IMR-90 (cell line): Measurements from ENCODE around the gene FGFRL1. TPM values are rescaled to one million over a fixed set of nuclear protein-coding genes. Genes with fewer than 3 reads are reported as not detected.

Experiments
- ATAC-seq: fragments of 200-7000 bp; cut with Tn5 transposase; 2 replicates; pipeline ENCODE4 v1.9.1; 2020; ENCODE audit warnings: low read depth, mild to moderate bottlenecking, moderate library complexity
- BruUV-seq: library from RNA; stranded (reverse); fragments of 400-500 nt; replicated peaks from 2 replicates; lab custom pipeline; 2021; lab: Mats Ljungman, UMichigan
- CTCF ChIA-PET: fragments of 300-600 bp; formaldehyde crosslinking; extraction: SDS; loops from one replicate; lab custom pipeline; 2021; ENCODE audit warnings: antibody characterized with exemption; lab: Yijun Ruan, JAX
- POLR2A ChIA-PET: fragments of 300-600 bp; sonication (Branson Sonifier 250); formaldehyde crosslinking; loops from one replicate; lab custom pipeline; 2022; ENCODE audit warnings: antibody characterized with exemption; ENCODE audit not compliant: unreplicated experiment; lab: Charles Lee
- DNase-seq: peaks from one replicate; pipeline ENCODE4 v3.0.0; 2013
- H2AFZ ChIP-seq: replicated peaks from 2 replicates; pipeline ENCODE3; 2013; ENCODE audit warnings: low read length, mild to moderate bottlenecking; ENCODE audit not compliant: poor library complexity
- H2AK5ac ChIP-seq: 2 replicates; pipeline ENCODE4 v1.6.1; 2013; ENCODE audit warnings: low read depth, low read length, inconsistent platforms
- H2AK9ac ChIP-seq: replicated peaks from 2 replicates; pipeline ENCODE3; 2013; ENCODE audit warnings: mild to moderate bottlenecking, low read depth, low read length, moderate library complexity; ENCODE audit not compliant: poor library complexity
- H2BK120ac ChIP-seq: 2 replicates; pipeline ENCODE4 v1.6.1; 2013; ENCODE audit warnings: low read depth, low read length, inconsistent platforms
- H2BK15ac ChIP-seq: 3 replicates; pipeline ENCODE4 v1.6.1; 2013; ENCODE audit warnings: low read depth, low read length, inconsistent platforms
- H2BK20ac ChIP-seq: 2 replicates; pipeline ENCODE4 v1.6.1; 2013; ENCODE audit warnings: low read depth, mild to moderate bottlenecking, inconsistent platforms, low read length, moderate library complexity
- H2BK5ac ChIP-seq: 2 replicates; pipeline ENCODE4 v1.6.1; 2013; ENCODE audit warnings: mild to moderate bottlenecking, low read depth, low read length, inconsistent platforms; ENCODE audit not compliant: poor library complexity, severe bottlenecking
- H3K14ac ChIP-seq: replicated peaks from 2 replicates; pipeline ENCODE4 v1.6.1; 2013; ENCODE audit warnings: low read depth, low read length, inconsistent platforms
- H3K18ac ChIP-seq: 2 replicates; pipeline ENCODE4 v1.6.1; 2013; ENCODE audit warnings: low read depth, low read length, control low read depth
- H3K23ac ChIP-seq: 2 replicates; pipeline ENCODE4 v1.6.1; 2013; ENCODE audit warnings: low read depth, low read length, inconsistent platforms
- H3K27ac ChIP-seq: 2 replicates; pipeline ENCODE4 v1.5.1; 2013; ENCODE audit warnings: mild to moderate bottlenecking, control low read depth, low read length; ENCODE audit not compliant: insufficient read depth
- H3K27me3 ChIP-seq: 2 replicates; pipeline ENCODE4 v1.6.1; 2013; ENCODE audit warnings: low read length; ENCODE audit not compliant: control insufficient read depth, insufficient read depth
- H3K36me3 ChIP-seq: 2 replicates; pipeline ENCODE4 v1.6.1; 2013; ENCODE audit warnings: low read length, mixed read lengths; ENCODE audit not compliant: control insufficient read depth, insufficient read depth
- H3K4ac ChIP-seq: 2 replicates; pipeline ENCODE4 v1.6.1; 2013; ENCODE audit warnings: low read depth, low read length, inconsistent platforms
- H3K4me1 ChIP-seq: 2 replicates; pipeline ENCODE4 v1.6.1; 2013; ENCODE audit warnings: low read length, mixed read lengths; ENCODE audit not compliant: control insufficient read depth, insufficient read depth
- H3K4me2 ChIP-seq: 2 replicates; pipeline ENCODE4 v1.6.1; 2013; ENCODE audit warnings: low read depth, mild to moderate bottlenecking, control low read depth, low read length, moderate library complexity
- H3K4me3 ChIP-seq: 2 replicates; pipeline ENCODE4 v1.5.1; 2013; ENCODE audit warnings: low read depth, mild to moderate bottlenecking, control low read depth, low read length, moderate library complexity; ENCODE audit not compliant: insufficient read depth
- H3K56ac ChIP-seq: 2 replicates; pipeline ENCODE4 v1.6.1; 2013; ENCODE audit warnings: low read length, inconsistent platforms; ENCODE audit not compliant: insufficient read depth; ENCODE audit errors: extremely low read depth
- H3K79me1 ChIP-seq, 2 experiments: 2 replicates each; pipeline ENCODE4 v1.6.1; 2013; ENCODE audit warnings: low read length in 2 of 2, inconsistent platforms in 1 of 2, low read depth in 1 of 2
- H3K9ac ChIP-seq: 2 replicates; pipeline ENCODE4 v1.6.1; 2013; ENCODE audit warnings: low read depth, low read length, control low read depth
- H3K9me1 ChIP-seq: 2 replicates; pipeline ENCODE4 v1.6.1; 2013; ENCODE audit warnings: low read length, inconsistent platforms; ENCODE audit not compliant: insufficient read depth
- H3K9me3 ChIP-seq: 2 replicates; pipeline ENCODE4 v1.6.1; 2013; ENCODE audit warnings: low read length; ENCODE audit not compliant: control insufficient read depth, insufficient read depth
- H4K20me1 ChIP-seq: 2 replicates; pipeline ENCODE4 v1.6.1; 2013; ENCODE audit warnings: low read length, inconsistent platforms; ENCODE audit not compliant: insufficient read depth
- H4K5ac ChIP-seq: 2 replicates; pipeline ENCODE4 v1.6.1; 2013; ENCODE audit warnings: mild to moderate bottlenecking, low read depth, low read length, control low read depth
- H4K8ac ChIP-seq, 2 experiments: 2 replicates each; pipeline ENCODE4 v1.6.1; 2013; ENCODE audit warnings: low read depth in 2 of 2, low read length in 2 of 2, control low read depth in 1 of 2, inconsistent platforms in 1 of 2
- H4K91ac ChIP-seq: 2 replicates; pipeline ENCODE4 v1.6.1; 2013; ENCODE audit warnings: low read depth, low read length, inconsistent platforms; ENCODE audit not compliant: insufficient read depth
- BHLHE40 ChIP-seq: fragments of 150-350 bp; IDR thresholded peaks from 2 replicates; pipeline ENCODE4 v1.6.1; 2016; ENCODE audit warnings: mild to moderate bottlenecking, low read depth, low read length
- CEBPB ChIP-seq: IDR thresholded peaks from 2 replicates; pipeline ENCODE4 v1.6.1; 2012; ENCODE audit warnings: low read depth, low read length, improper control_type of control experiment
- CHD1 ChIP-seq: IDR thresholded peaks from 2 replicates; pipeline ENCODE4 v1.6.1; 2012; ENCODE audit warnings: low read depth, low read length, improper control_type of control experiment
- CTCF ChIP-seq: conservative IDR thresholded peaks from 2 replicates; pipeline ENCODE4 v1.5.1; 2012; ENCODE audit warnings: mild to moderate bottlenecking, low read depth, low read length, improper control_type of control experiment
- ELK1 ChIP-seq: fragments of 150-350 bp; IDR thresholded peaks from 2 replicates; pipeline ENCODE4 v1.6.1; 2016; ENCODE audit warnings: low read depth, mild to moderate bottlenecking, low read length, moderate library complexity, borderline replicate concordance
- FOS ChIP-seq: fragments of 150-350 bp; IDR thresholded peaks from 2 replicates; pipeline ENCODE4 v1.6.1; 2016; ENCODE audit warnings: low read depth, low read length
- MAFK ChIP-seq: IDR thresholded peaks from 2 replicates; pipeline ENCODE4 v1.6.1; 2012; ENCODE audit warnings: low read depth, low read length, improper control_type of control experiment
- MAZ ChIP-seq: IDR thresholded peaks from 2 replicates; pipeline ENCODE4 v1.6.1; 2012; ENCODE audit warnings: low read depth, mild to moderate bottlenecking, low read length, improper control_type of control experiment, moderate library complexity, borderline replicate concordance
- MXI1 ChIP-seq: IDR thresholded peaks from 2 replicates; pipeline ENCODE4 v1.6.1; 2012; ENCODE audit warnings: low read depth, mild to moderate bottlenecking, low read length, moderate library complexity, borderline replicate concordance
- NFE2L2 ChIP-seq: fragments of 150-350 bp; IDR thresholded peaks from 2 replicates; pipeline ENCODE4 v1.6.1; 2016; ENCODE audit warnings: low read depth, mild to moderate bottlenecking, low read length
- POLR2A ChIP-seq: IDR thresholded peaks from 2 replicates; pipeline ENCODE4 v1.6.1; 2012; ENCODE audit warnings: mild to moderate bottlenecking, low read depth, low read length
- RAD21 ChIP-seq: IDR thresholded peaks from 2 replicates; pipeline ENCODE4 v1.6.1; 2012; ENCODE audit warnings: low read length, improper control_type of control experiment
- RCOR1 ChIP-seq: IDR thresholded peaks from 2 replicates; pipeline ENCODE4 v1.6.1; 2012; ENCODE audit warnings: mild to moderate bottlenecking, low read length, improper control_type of control experiment; ENCODE audit not compliant: insufficient replicate concordance
- RFX5 ChIP-seq: IDR thresholded peaks from 2 replicates; pipeline ENCODE4 v1.8.0; 2012; ENCODE audit warnings: low read depth, mild to moderate bottlenecking, low read length, moderate library complexity
- SMC3 ChIP-seq: fragments of 150-350 bp; IDR thresholded peaks from 2 replicates; pipeline ENCODE4 v1.6.1; 2016; ENCODE audit warnings: low read depth, mild to moderate bottlenecking, antibody characterized with exemption, low read length, moderate library complexity
- USF2 ChIP-seq: fragments of 150-350 bp; IDR thresholded peaks from 2 replicates; pipeline ENCODE4 v1.6.1; 2017; ENCODE audit warnings: mild to moderate bottlenecking, antibody characterized with exemption, low read length, low read depth
- WGBS, 2 experiments: methylation state at CpG; one replicate each; pipeline versions ENCODE4 v1.1.5 to v1.1.7; 2013; ENCODE audit warnings: missing lambda C conversion rate in 2 of 2; ENCODE audit not compliant: insufficient read length in 1 of 2; ENCODE audit errors: extremely low coverage in 2 of 2; 5-methylcytosine and 5-hydroxymethylcytosine counted together
- dilution Hi-C: fragments of 300-500 bp; cut with HindIII; formaldehyde crosslinking; loops from one replicate; pipeline ENCODE4 v1.14.3; 2018; ENCODE audit warnings: low sequenced_read_pairs; ENCODE audit not compliant: unreplicated experiment
- in situ Hi-C: fragments of 300-500 bp; cut with MboI; formaldehyde crosslinking; loops from 3 replicates; pipeline ENCODE4 v1.14.3; 2019; ENCODE audit warnings: low sequenced_read_pairs, inconsistent platforms, mixed read lengths
- intact Hi-C: fragments of 100-400 bp; cut with micrococcal nuclease; formaldehyde crosslinking; loops from 2 replicates; pipeline ENCODE4 v1.10.0; 2022
- polyA plus RNA-seq, 3 experiments: library from polyadenylated mRNA; depleted of rRNA; stranded (reverse); fragments of >200 nt; gene quantifications; 2 replicates each; pipeline ENCODE4 v1.2.3, GENCODE V29; 2012; ENCODE audit warnings: low replicate concordance in 1 of 3
- total RNA-seq: library from RNA; depleted of rRNA; stranded (reverse); fragments of >200 nt; gene quantifications from 2 replicates; pipeline ENCODE4 v1.2.3, GENCODE V29; 2012

The FGFRL1 gene
- total and polyA plus RNA-seq, 2 of the 4 experiments (the other 2 are of a cell fraction) = 49.3 to 78.8 TPM

GRCh38 chr4:970854-971520, 40.4 kb upstream of the FGFRL1 start:
- peaks cover 11% of the 10 kb centered on the region; the same call in 1 of the 2 replicates for H3K36me3 ChIP-seq
- no peak overlapping the region for H2AFZ ChIP-seq
- in situ Hi-C loops (no loop called here), intact Hi-C loops (no loop called here), dilution Hi-C loops (no loop called here)
- H3K9me3 ChIP-seq = no peaks in the 10 kb centered on the region
- no peak overlapping the region for H2BK120ac ChIP-seq
- H4K91ac ChIP-seq = no peak overlapping the region
- H3K23ac ChIP-seq = no peak overlapping the region; the same call in 1 of the 2 replicates
- H3K4me2 ChIP-seq = no peak overlapping the region
- H3K9ac ChIP-seq = no peak overlapping the region
- no peak overlapping the region for H3K18ac ChIP-seq
- no peak overlapping the region for H4K5ac ChIP-seq
- H2AK9ac ChIP-seq = no peak overlapping the region
- peaks cover 32% of the 10 kb centered on the region for H4K20me1 ChIP-seq
- H3K79me1 ChIP-seq = peaks cover 13 to 24% of the 10 kb centered on the region in 2 experiments; a peak in 3 of 4 replicates
- ATAC-seq (no peak), DNase-seq (no peak)
- no peaks in the 10 kb centered on the region for H3K27me3 ChIP-seq
- no peak overlapping the region for H2BK20ac ChIP-seq
- POLR2A ChIA-PET = no interaction called here
- no peak overlapping the region for H2BK15ac ChIP-seq
- H2BK5ac ChIP-seq = no peak overlapping the region
- no peaks in the 10 kb centered on the region; the same call in 1 of the 2 replicates for H3K9me1 ChIP-seq
- H3K4ac ChIP-seq = no peak overlapping the region
- no peak overlapping the region for H3K4me3 ChIP-seq
- BruUV-seq = no TSS peak
- 67% methylated on average over 9 of the region's 17 CpGs; no CpG with 5 or more reads in 1 of the 2 experiments for WGBS, 2 experiments
- H3K4me1 ChIP-seq = peaks cover 4% of the 10 kb centered on the region; the same call in 1 of the 2 replicates
- CTCF ChIA-PET = no interaction called here
- no peak overlapping the region for H3K14ac ChIP-seq
- no peak overlapping the region for H2AK5ac ChIP-seq
- no peak overlapping the region for H3K27ac ChIP-seq
- TF ChIP-seq NFE2L2 (no peak), RAD21 (no peak), CHD1 (no peak), BHLHE40 (no peak), MAFK (no peak), MAZ (no peak), RCOR1 (no peak), RFX5 (no peak), POLR2A (no peak), FOS (no peak), SMC3 (no peak), USF2 (no peak), CTCF (no peak), MXI1 (no peak), ELK1 (no peak), CEBPB (no peak)
- no peak overlapping the region for H3K56ac ChIP-seq
- no peak overlapping the region for H4K8ac ChIP-seq
